ENCODE results near the gene TEX19.

GRCh38 chr17:82328141-82328993 is 30.7 kb upstream of the TEX19 start:
- no peak for TF ChIP-seq EZH2phosphoT487 (IDR thresholded peaks at IDR 0.05; ENCODE audit: borderline replicate concordance, low read depth, low read length)
- no peak for TF ChIP-seq CTCF (conservative IDR thresholded peaks at IDR 0.05; ENCODE audit: low read length)

Measured in OCI-LY7 (cell line).